ENCODE results near the gene NPEPPS.
"Not testable (repeated sequence)": the region's sequence is repeated elsewhere in the genome, so short reads cannot be mapped to it uniquely, and the experiment has no call there.

NPEPPS gene, protein sequence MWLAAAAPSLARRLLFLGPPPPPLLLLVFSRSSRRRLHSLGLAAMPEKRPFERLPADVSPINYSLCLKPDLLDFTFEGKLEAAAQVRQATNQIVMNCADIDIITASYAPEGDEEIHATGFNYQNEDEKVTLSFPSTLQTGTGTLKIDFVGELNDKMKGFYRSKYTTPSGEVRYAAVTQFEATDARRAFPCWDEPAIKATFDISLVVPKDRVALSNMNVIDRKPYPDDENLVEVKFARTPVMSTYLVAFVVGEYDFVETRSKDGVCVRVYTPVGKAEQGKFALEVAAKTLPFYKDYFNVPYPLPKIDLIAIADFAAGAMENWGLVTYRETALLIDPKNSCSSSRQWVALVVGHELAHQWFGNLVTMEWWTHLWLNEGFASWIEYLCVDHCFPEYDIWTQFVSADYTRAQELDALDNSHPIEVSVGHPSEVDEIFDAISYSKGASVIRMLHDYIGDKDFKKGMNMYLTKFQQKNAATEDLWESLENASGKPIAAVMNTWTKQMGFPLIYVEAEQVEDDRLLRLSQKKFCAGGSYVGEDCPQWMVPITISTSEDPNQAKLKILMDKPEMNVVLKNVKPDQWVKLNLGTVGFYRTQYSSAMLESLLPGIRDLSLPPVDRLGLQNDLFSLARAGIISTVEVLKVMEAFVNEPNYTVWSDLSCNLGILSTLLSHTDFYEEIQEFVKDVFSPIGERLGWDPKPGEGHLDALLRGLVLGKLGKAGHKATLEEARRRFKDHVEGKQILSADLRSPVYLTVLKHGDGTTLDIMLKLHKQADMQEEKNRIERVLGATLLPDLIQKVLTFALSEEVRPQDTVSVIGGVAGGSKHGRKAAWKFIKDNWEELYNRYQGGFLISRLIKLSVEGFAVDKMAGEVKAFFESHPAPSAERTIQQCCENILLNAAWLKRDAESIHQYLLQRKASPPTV

DNA sequence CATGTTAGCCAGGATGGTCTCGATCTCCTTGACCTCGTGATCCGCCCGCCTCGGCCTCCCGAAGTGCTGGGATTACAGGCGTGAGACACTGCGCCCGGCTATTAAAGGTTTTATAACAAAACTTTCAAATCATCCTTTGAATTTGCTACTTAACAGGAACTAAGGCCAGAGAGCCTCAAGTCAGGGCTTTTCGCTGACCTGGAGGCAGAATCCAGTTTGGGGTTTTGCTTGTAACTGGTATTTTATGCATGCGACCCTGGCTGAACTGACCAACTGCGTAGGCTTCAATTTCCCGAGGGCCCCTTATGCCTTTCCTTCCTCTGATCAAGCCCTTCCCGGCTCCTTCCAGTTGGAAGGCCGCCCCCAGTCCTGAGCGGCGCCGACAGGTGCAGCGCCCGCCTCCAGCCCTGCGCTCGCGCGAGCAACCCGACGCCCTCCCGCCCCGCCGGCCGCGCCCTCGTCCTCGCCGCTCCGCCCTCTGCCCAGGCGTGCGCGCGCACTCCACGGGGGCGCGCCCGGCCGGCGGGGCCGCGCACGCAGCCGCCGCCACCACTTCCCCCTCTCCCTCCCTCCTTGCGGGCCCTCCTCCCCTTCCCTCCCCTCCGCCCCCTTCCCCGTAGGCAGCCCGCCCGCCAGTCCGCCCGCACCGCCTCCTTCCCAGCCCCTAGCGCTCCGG lies at the start of gene NPEPPS:
TSS of gene NPEPPS (plus strand) at position 552 of the 676 bp plus-strand sequence. CDS start 193 bp downstream, outside the sequence.
- not testable (repeated sequence) for H3K36me3 ChIP-seq, H3K27me3 ChIP-seq, H3K9me3 ChIP-seq
- H3K4me1 ChIP-seq = peaks cover 15% of the 10 kb centered on the region; the same call in 1 of the 2 replicates
- H4K20me1 ChIP-seq = peaks cover 24% of the 10 kb centered on the region
- H3K4me2 ChIP-seq = peak within 1 kb of the TSS; percentile 78
- peak within 1 kb of the TSS; percentile 73 for H3K4me3 ChIP-seq
- peak within 1 kb of the TSS; percentile 73 for H3K27ac ChIP-seq
- peak within 1 kb of the TSS; percentile 82 for H3K9ac ChIP-seq

DNA sequence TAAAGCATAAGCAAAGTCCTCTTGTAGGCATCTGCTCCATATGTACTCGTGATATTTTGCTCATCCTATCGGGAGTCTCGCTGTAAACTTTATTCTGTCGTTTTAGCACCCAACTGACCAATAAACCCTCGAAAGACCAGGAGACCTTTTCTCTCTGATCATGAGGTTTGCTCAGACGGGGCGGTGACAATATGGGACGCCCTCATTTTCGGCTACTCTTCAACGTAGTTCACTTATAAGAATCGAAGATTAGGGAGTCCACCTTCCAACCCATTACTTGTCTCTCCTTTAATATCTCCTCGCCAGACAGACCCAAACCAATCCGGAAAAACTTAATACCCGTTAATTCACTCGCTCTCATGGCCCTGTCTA lies 39.1 kb upstream of the NPEPPS start:
- H3K4me1 ChIP-seq, H3K9me3 ChIP-seq, H3K4me3 ChIP-seq, H3K4me2 ChIP-seq, H3K36me3 ChIP-seq, H3K9ac ChIP-seq, H4K20me1 ChIP-seq, H3K27ac ChIP-seq: not testable (repeated sequence)
- peaks cover 14% of the 10 kb centered on the region for H3K27me3 ChIP-seq

DNA sequence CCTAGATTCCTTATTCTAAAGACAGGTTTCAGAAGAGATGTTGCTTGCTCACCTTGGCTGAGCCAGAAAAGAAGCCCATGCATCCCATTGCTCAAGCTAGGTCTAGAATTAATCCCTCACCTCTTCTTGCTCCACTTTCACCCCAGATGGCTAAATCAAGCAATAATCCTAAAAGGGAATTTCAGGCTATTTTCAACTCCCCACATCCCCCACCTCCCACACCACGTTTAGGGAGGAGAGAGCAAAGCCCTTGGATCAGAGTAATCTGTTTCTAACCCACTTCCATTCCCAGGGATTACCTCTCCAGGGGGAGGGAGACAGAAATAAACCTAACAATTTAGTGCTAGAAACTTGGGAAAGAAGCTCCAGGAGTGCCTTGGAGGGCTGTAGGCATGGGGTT lies 31.8 kb upstream of the NPEPPS start:
- H3K36me3 ChIP-seq, H4K20me1 ChIP-seq, H3K4me3 ChIP-seq, H3K4me2 ChIP-seq, H3K27me3 ChIP-seq, H3K9me3 ChIP-seq, H3K9ac ChIP-seq, H3K27ac ChIP-seq: not testable (repeated sequence)
- peaks cover 32% of the 10 kb centered on the region for H3K4me1 ChIP-seq

DNA sequence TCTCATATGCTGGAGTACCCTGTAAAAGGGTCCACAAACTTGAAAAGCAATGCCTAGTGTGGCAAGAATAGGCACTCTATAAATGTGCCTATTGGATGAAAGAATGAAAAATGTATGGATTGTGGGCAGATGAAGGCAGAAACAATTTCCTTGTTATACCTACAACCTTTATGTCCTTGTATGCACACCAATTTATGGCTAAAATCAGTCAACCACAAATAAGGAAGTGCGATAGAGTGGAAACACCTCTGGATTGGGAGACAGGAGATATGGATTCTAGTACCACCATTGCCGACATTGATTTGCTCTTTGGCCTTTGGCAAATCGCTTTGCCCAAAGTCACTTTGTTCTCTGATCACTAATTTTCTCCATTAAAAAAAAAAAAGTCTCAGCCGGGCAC lies 31.4 kb upstream of the NPEPPS start:
- not testable (repeated sequence) for H3K36me3 ChIP-seq, H3K4me3 ChIP-seq, H3K9me3 ChIP-seq, H4K20me1 ChIP-seq, H3K4me2 ChIP-seq, H3K27me3 ChIP-seq, H3K27ac ChIP-seq, H3K9ac ChIP-seq
- H3K4me1 ChIP-seq = peaks cover 32% of the 10 kb centered on the region

DNA sequence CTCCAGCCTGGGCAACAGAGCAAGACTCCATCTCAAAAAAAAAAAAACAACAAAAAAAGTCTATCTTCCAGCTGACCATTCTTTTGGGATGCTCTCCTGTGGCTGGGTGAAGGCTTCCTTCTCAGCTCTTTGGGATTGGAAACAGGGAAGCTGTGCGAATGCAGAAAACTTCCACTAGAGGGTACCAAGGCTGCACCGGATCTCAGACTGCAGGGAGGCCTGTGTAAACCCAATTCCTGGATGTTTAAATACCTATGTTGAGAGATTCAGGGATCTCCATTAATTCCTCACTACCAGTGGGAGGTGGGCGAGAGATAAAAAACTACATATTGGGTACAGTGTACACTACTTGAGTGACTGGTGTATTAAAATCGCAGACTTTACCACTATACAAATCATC lies 30.3 kb upstream of the NPEPPS start:
- H3K9me3 ChIP-seq, H3K4me3 ChIP-seq, H4K20me1 ChIP-seq, H3K9ac ChIP-seq, H3K27ac ChIP-seq, H3K36me3 ChIP-seq, H3K27me3 ChIP-seq: not testable (repeated sequence)
- Histone ChIP-seq H3K4me2 (peak overlapping the region; percentile 76), H3K4me1 (peaks cover 32% of the 10 kb centered on the region)

DNA sequence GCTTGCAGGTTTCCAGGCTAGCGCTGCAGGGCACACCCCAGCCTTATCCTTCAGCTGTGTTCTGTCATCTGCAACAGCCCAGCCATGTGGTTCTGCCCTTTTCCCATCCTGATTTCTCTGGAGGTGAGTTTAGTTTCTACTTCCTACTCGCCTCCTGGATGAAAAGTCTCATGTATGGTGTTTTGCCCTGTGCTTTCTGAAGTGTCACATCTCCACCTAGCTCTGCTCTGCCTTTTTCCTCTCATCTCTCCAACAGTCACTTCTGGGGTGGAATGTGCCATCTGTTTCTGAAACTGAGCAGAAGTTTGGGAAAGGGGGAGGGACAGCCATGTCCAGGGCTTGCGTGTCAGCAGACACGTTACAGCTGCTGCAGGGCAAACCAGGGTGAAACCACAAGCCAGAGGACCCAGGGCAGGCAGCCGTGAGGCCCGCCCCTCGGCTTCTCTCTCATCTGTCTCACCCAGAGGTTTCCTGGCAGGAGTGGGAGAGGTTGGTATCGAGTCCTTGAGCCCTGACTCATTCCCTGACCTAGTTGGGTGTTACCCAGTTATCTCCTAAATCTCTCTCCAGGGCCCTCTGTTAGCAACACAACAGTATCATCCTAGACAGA lies 28.7 kb upstream of the NPEPPS start:
- H3K9ac ChIP-seq = 0 out of 2 replicates have a peak overlapping the region, but pooled peaks have one; percentile 7
- H3K27me3 ChIP-seq, H3K9me3 ChIP-seq, H3K4me3 ChIP-seq, H4K20me1 ChIP-seq, H3K36me3 ChIP-seq: not testable (repeated sequence)
- peak overlapping the region; percentile 58 for H3K27ac ChIP-seq
- H3K4me2 ChIP-seq = peak overlapping the region; percentile 76
- H3K4me1 ChIP-seq = peaks cover 32% of the 10 kb centered on the region

DNA sequence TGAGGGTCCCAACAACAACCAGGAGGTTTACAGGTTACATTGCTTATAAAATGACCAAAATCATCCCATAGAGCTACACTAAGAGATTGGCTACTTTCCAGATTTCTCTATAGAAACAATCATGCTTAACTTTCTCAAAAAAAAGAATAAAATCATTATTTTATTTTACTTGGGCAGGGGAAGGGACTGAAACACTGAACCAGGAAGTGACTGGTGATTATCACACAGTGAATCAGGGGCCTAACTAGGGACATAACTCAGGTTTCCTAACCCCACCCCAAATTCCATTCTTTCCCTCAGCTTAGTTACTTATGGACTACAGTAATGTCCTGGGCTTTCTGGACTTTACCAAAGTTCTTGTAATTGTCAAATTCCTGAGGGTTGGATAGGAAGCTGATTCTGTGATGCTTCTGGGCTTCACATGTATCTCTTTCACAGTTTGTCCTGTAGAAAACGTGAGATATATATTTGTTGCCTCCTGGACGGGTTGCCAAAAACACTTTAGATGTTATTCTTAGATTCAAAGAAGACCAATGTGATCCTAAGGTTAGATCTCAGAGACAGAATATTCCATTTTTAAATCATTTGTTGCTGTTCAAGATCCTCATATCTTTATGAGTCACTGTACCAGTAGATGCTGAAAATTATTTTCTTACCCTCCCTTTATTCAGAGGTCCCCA lies 28.0 kb upstream of the NPEPPS start:
- Histone ChIP-seq H3K4me1 (peaks cover 32% of the 10 kb centered on the region), H3K4me2 (peak overlapping the region; percentile 32), H3K27ac (peak overlapping the region; percentile 58)
- H4K20me1 ChIP-seq, H3K9me3 ChIP-seq, H3K36me3 ChIP-seq, H3K4me3 ChIP-seq, H3K9ac ChIP-seq, H3K27me3 ChIP-seq: not testable (repeated sequence)

DNA sequence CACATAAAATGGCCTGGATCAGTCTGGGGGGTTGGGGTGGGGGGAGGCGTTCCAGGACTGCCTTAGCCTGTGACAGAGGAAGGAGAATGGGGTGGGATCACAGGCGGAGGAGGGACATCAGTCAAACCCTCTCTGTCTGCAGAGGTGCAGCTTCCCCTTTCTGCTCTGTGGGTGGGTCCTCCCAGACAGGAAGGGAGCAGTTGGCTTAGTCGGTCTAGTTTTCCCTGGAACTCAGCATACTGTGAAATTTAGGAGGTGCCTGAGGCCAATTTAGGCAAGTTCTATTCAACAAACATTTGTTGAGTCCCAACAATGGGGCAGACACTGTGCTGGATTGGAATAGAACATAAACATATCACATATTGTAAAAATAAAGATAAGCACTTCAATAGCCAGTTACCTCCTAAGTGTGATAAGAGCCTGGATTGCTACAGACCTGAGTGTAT lies 19.2 kb upstream of the NPEPPS start:
- not testable (repeated sequence) for H4K20me1 ChIP-seq, H3K4me1 ChIP-seq, H3K27ac ChIP-seq, H3K36me3 ChIP-seq, H3K9me3 ChIP-seq, H3K27me3 ChIP-seq, H3K9ac ChIP-seq, H3K4me3 ChIP-seq
- peak overlapping the region; percentile 31 for H3K4me2 ChIP-seq

DNA sequence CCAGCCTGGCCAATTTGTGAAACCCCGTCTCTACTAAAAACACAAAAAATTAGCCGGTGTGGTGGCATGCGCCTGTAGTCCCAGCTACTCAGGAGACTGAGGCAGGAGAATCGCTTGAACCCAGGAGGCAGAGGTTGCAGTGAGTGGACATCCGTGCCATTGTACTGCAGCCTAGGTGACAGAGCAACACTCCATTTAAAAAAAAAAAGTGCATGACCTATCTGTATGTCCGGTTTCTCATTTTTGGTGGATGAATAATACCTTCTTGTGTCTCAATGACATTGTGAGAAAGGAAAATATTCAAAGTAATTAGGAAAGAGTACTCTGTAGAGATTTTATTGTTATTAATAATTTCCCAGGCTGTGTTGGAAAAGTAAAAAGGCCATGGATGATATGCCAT lies 17.6 kb upstream of the NPEPPS start:
- not testable (repeated sequence) for H3K36me3 ChIP-seq, H3K4me1 ChIP-seq, H3K9me3 ChIP-seq, H4K20me1 ChIP-seq, H3K4me2 ChIP-seq, H3K4me3 ChIP-seq, H3K9ac ChIP-seq, H3K27ac ChIP-seq, H3K27me3 ChIP-seq

DNA sequence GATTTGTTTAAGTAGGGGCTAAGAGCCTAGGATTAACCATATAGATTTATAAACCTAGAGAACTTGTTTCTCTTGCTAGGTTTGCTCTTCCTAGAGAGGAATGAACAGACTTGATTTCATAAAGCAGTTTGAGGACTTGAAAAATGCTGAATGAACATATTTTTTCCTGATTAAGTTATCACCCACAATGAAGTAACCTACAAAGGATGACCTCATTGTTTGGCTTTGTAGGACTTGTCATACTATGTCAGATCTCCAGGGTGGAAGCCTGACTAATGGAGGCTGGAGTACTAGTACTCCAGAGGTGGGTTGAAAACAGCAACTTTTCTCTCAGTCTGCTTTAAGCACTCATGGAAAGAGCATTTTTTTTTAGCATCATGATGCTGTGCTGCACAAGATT lies 12.0 kb upstream of the NPEPPS start:
- H3K36me3 ChIP-seq, H3K9ac ChIP-seq: not testable (repeated sequence)

DNA sequence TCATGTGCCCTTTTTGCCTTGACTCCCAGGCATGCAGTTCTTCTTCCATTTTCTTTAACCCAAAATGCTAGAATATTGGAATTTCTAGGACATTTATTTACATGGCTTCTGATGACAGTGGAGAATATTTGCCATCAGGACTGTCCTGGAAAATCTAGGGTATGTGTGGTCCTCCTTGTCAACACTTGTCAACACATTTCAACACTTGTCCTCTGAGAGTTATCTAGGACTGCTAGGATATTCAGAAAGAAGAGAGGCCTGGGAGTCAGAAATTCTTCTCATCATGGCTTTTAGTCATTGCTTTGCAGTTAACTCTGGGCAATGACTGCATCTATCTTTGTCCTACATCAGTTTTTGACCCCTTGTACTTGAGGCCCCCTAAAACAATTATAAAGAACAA lies 11.5 kb upstream of the NPEPPS start:
- not testable (repeated sequence) for H3K9ac ChIP-seq, H3K27me3 ChIP-seq, H3K4me3 ChIP-seq, H3K36me3 ChIP-seq, H3K9me3 ChIP-seq, H3K4me2 ChIP-seq, H3K27ac ChIP-seq, H3K4me1 ChIP-seq, H4K20me1 ChIP-seq

More for the DNA sequence above, 12.0 kb upstream of the NPEPPS start:
- H3K4me2 ChIP-seq, H3K4me3 ChIP-seq, H3K4me1 ChIP-seq, H3K9me3 ChIP-seq, H4K20me1 ChIP-seq, H3K27ac ChIP-seq, H3K27me3 ChIP-seq: not testable (repeated sequence)

DNA sequence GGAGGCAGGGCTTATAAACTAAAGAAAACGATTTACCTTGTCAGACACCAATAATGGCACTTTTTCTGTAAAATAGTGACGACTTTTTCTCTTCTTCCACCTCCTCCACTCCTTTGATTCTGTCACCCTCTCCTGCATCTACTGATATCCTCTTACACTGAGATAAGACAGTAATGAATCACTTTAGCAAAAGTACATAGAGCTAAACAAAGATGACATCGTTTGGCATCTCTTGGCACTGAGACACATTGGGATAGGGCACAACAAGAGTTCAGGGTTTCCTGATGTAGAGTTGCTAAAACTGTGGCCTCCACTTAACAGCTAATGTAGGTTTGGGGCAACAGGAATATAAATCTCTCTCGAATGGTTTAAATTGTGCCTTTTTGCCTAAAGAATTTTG lies 10.6 kb upstream of the NPEPPS start:
- H4K20me1 ChIP-seq, H3K4me1 ChIP-seq, H3K27me3 ChIP-seq, H3K9ac ChIP-seq, H3K27ac ChIP-seq, H3K4me3 ChIP-seq, H3K4me2 ChIP-seq, H3K9me3 ChIP-seq, H3K36me3 ChIP-seq: not testable (repeated sequence)

DNA sequence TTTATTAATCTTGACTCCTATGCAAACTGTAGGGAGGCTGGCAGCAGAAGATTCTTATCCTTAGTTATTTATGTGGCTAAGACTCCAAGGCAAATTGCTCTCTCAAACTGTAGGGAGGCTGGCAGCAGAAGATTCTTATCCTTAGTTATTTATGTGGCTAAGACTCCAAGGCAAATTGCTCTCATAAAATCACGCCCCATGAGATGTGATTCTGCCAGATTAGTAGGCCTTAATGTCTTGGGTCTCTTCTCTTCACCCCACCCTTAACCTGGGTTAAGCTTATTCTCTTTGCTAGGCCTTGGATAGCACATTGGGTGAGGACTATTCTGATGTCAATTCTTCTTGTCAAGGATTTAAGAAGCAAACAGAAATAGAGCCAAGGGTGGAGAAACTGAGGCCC lies 9.5 kb upstream of the NPEPPS start:
- H3K9me3 ChIP-seq, H3K27ac ChIP-seq, H3K4me3 ChIP-seq, H3K27me3 ChIP-seq, H3K4me1 ChIP-seq, H3K4me2 ChIP-seq, H4K20me1 ChIP-seq, H3K9ac ChIP-seq, H3K36me3 ChIP-seq: not testable (repeated sequence)

All from BLaER1 (cell line).